Esophagus squamous epithelium (tissue), 5 donors: ENCODE results near the gene A4GALT. TPM values are rescaled to one million over a fixed set of nuclear protein-coding genes. Genes with fewer than 3 reads are reported as not detected.

Experiments
- DNase-seq: peaks from one replicate; lab custom pipeline; 2025; lab: John Stamatoyannopoulos, UW
- H3K27ac ChIP-seq, 4 donors: fragments of 200-600 bp; sonication (generic); one replicate each; pipeline ENCODE4 v1.5.1; 2016 to 2019; ENCODE audit warnings: mild to moderate bottlenecking in 1 of 4
- H3K27me3 ChIP-seq, 4 donors: fragments of 200-600 bp; sonication (generic); 1 replicate in 3 of 4; 2 replicates in 1 of 4; pipeline versions ENCODE4 v1.5.1 to v1.6.0; 2017 to 2021; ENCODE audit warnings: antibody characterized with exemption in 1 of 4
- H3K36me3 ChIP-seq, 3 donors: fragments of 200-600 bp; sonication (generic); one replicate each; pipeline ENCODE4 v1.5.1; 2016 to 2019
- H3K4me1 ChIP-seq, 3 donors: fragments of 200-600 bp; sonication (generic); one replicate each; pipeline ENCODE4 v1.5.1; 2017 to 2019
- H3K4me3 ChIP-seq, 4 donors: fragments of 200-600 bp; sonication (generic); 1 replicate in 3 of 4; 2 replicates in 1 of 4; pipeline ENCODE4 v1.5.1; 2016 to 2019; ENCODE audit warnings: mild to moderate bottlenecking in 2 of 4, moderate library complexity in 1 of 4
- H3K9me3 ChIP-seq, 3 donors: fragments of 200-600 bp; sonication (generic); one replicate each; pipeline ENCODE4 v1.5.1; 2016 to 2019
- CTCF ChIP-seq, 6 experiments: fragments of 450-650 bp in 4 of 6; fragments of 200-600 bp in 2 of 6; sonication (generic) in 2 of 6; IDR thresholded peaks; one replicate each; pipeline ENCODE4 v1.5.1; 2016 to 2019; ENCODE audit warnings: antibody characterized with exemption in 6 of 6, mild to moderate bottlenecking in 4 of 6, moderate library complexity in 4 of 6
- POLR2A ChIP-seq, 4 donors: fragments of 450-650 bp; IDR thresholded peaks; one replicate each; pipeline ENCODE4 v1.6.1; 2017; ENCODE audit warnings: antibody characterized with exemption in 4 of 4, mild to moderate bottlenecking in 4 of 4, moderate library complexity in 3 of 4
- WGBS, 2 donors: methylation state at CpG; one replicate each; pipeline ENCODE4 v1.1.5; 2018; 5-methylcytosine and 5-hydroxymethylcytosine counted together
- intact Hi-C: fragments of 100-400 bp; cut with DNase I; formaldehyde crosslinking; loops from one replicate; pipeline ENCODE4 v1.15.0; 2022
- total RNA-seq, 4 donors: library from RNA; depleted of rRNA; stranded (reverse); fragments of >200 nt; gene quantifications; one replicate each; pipeline ENCODE4 v1.1.0, GENCODE V29; 2016
- donor health status: DM: yes; HTN: yes; CAD: no.

The A4GALT gene
- total RNA-seq, 4 donors from 2014 or later, result 13.9 to 22.0 (median 17.6) TPM

GRCh38 chr22:42664976-42665831 lies 55.5 kb downstream of the A4GALT start:
- 28 to 63% methylated on average over 6 to 8 of the region's 11 CpGs for WGBS, 2 donors
- intact Hi-C loops, result no loop called here
- Histone ChIP-seq H3K4me3 (no peak overlapping the region), H3K27me3 (peaks cover 0 to 7% (median 0%) of the 10 kb centered on the region in 4 donors), H3K9me3 (no peaks in the 10 kb centered on the region), H3K36me3 (no peaks in the 10 kb centered on the region), H3K4me1 (peaks cover 0 to 18% (median 6%) of the 10 kb centered on the region in 3 donors), H3K27ac (no peak overlapping the region)
- no peak for TF ChIP-seq POLR2A (IDR thresholded peaks at IDR 0.05)
- no peak for TF ChIP-seq CTCF (IDR thresholded peaks at IDR 0.05)
- DNase-seq, result no peak

GRCh38 chr22:42661985-42662831 lies 58.5 kb downstream of the A4GALT start:
- peaks cover 0 to 10% (median 0%) of the 10 kb centered on the region in 4 donors for H3K27me3 ChIP-seq
- TF ChIP-seq CTCF (IDR thresholded peaks at IDR 0.05) (peak; percentile 71 to 87 (median 80)), POLR2A (IDR thresholded peaks at IDR 0.05) (no peak)
- no peak for DNase-seq
- H3K27ac ChIP-seq, result peak overlapping the region; percentile 57 to 73 (median 66)
- WGBS, 2 donors, result 0% methylated on average over 7 to 18 of the region's 68 CpGs
- H3K9me3 ChIP-seq, result no peaks in the 10 kb centered on the region
- H3K4me1 ChIP-seq, result peaks cover 0 to 16% (median 6%) of the 10 kb centered on the region in 3 donors
- no peaks in the 10 kb centered on the region for H3K36me3 ChIP-seq
- intact Hi-C loops, result no loop called here
- H3K4me3 ChIP-seq, result peak overlapping the region; percentile 39 to 73 (median 48)

GRCh38 chr22:42656578-42656977 lies 64.1 kb downstream of the A4GALT start:
- Histone ChIP-seq H3K27ac (no peak overlapping the region), H3K4me3 (no peak overlapping the region), H3K27me3 (peaks cover 0 to 3% (median 0%) of the 10 kb centered on the region in 4 donors), H3K4me1 (peaks cover 0 to 4% (median 0%) of the 10 kb centered on the region in 3 donors), H3K9me3 (no peaks in the 10 kb centered on the region), H3K36me3 (no peaks in the 10 kb centered on the region)
- TF ChIP-seq POLR2A (IDR thresholded peaks at IDR 0.05) (no peak), CTCF (IDR thresholded peaks at IDR 0.05) (no peak)
- intact Hi-C loops, result no loop called here
- DNase-seq, result no peak
- WGBS, 2 donors, result 91% methylated on average over 8 of the region's 8 CpGs

GRCh38 chr22:42655693-42656092 lies 65.0 kb downstream of the A4GALT start:
- Histone ChIP-seq H3K4me3 (no peak overlapping the region), H3K9me3 (no peaks in the 10 kb centered on the region), H3K27ac (no peak overlapping the region), H3K4me1 (no peaks in the 10 kb centered on the region), H3K27me3 (peaks cover 0 to 3% (median 0%) of the 10 kb centered on the region in 4 donors), H3K36me3 (no peaks in the 10 kb centered on the region)
- DNase-seq, result no peak
- 68 to 72% methylated on average over 8 of the region's 9 CpGs for WGBS, 2 donors
- no peak for TF ChIP-seq POLR2A (IDR thresholded peaks at IDR 0.05)
- no peak for TF ChIP-seq CTCF (IDR thresholded peaks at IDR 0.05)
- intact Hi-C loops, result no loop called here
